ENCODE results near the gene AKNAD1.

GRCh38 chr1:108862698-108863477, 6.0 kb upstream of the AKNAD1 start:
- TF ChIP-seq TAF1 (IDR thresholded peaks at IDR 0.05; ENCODE audit: borderline replicate concordance, low read depth, low read length) (no peak), POLR2AphosphoS5 (IDR thresholded peaks at IDR 0.05; ENCODE audit: low read depth, low read length) (no peak)

All from GM12892 (cell line).